H9 (cell line): ENCODE measurements around the gene CDH4. TPM values are rescaled to one million over a fixed set of nuclear protein-coding genes. Genes with fewer than 3 reads are reported as not detected.

Experiments used
- DNase-seq: peaks from one replicate; pipeline ENCODE4 v3.0.0-alpha.2; 2017
- H2AFZ ChIP-seq: one replicate; pipeline ENCODE4 v1.6.1; 2013; ENCODE audit warnings: mild to moderate bottlenecking, low read length, control low read depth, moderate library complexity
- H2AK5ac ChIP-seq: 2 replicates; pipeline ENCODE4 v1.6.1; 2013; ENCODE audit warnings: low read length, control low read depth, mixed read lengths; ENCODE audit not compliant: insufficient read length
- H2BK120ac ChIP-seq: one replicate; pipeline ENCODE4 v1.6.1; 2013; ENCODE audit warnings: low read depth, mild to moderate bottlenecking, low read length, control low read depth, inconsistent platforms; ENCODE audit not compliant: poor library complexity, severe bottlenecking
- H2BK12ac ChIP-seq: 2 replicates; pipeline ENCODE4 v1.6.1; 2013; ENCODE audit warnings: low read length, control low read depth, mixed read lengths, low read depth; ENCODE audit not compliant: insufficient read length
- H2BK15ac ChIP-seq: 2 replicates; pipeline ENCODE4 v1.6.1; 2013; ENCODE audit warnings: low read depth, low read length, control low read depth
- H2BK20ac ChIP-seq: one replicate; pipeline ENCODE4 v1.6.1; 2013; ENCODE audit warnings: low read depth, mild to moderate bottlenecking, low read length, control low read depth, inconsistent platforms; ENCODE audit not compliant: poor library complexity, severe bottlenecking
- H2BK5ac ChIP-seq: 2 replicates; pipeline ENCODE4 v1.6.1; 2013; ENCODE audit warnings: low read length, control low read depth, mixed read lengths; ENCODE audit not compliant: insufficient read length
- H3K14ac ChIP-seq: 2 replicates; pipeline ENCODE4 v1.6.1; 2013; ENCODE audit warnings: low read length, control low read depth; ENCODE audit not compliant: insufficient read depth
- H3K18ac ChIP-seq: 2 replicates; pipeline ENCODE4 v1.6.1; 2013; ENCODE audit warnings: low read depth, mild to moderate bottlenecking, mixed read lengths, low read length, control low read depth; ENCODE audit not compliant: insufficient read length
- H3K23ac ChIP-seq: 2 replicates; pipeline ENCODE4 v1.6.1; 2013; ENCODE audit warnings: low read length, control low read depth, mixed read lengths, low read depth; ENCODE audit not compliant: insufficient read length
- H3K23me2 ChIP-seq: 2 replicates; pipeline ENCODE4 v1.6.1; 2013; ENCODE audit warnings: low read depth, mild to moderate bottlenecking, mixed read lengths, low read length, control low read depth; ENCODE audit not compliant: insufficient read length, poor library complexity, severe bottlenecking
- H3K27ac ChIP-seq: 2 replicates; pipeline ENCODE4 v1.5.1; 2013; ENCODE audit warnings: low read length, control low read depth, mixed read lengths, low read depth; ENCODE audit not compliant: insufficient read length
- H3K27me3 ChIP-seq: 2 replicates; pipeline ENCODE4 v1.6.1; 2013; ENCODE audit warnings: low read length, control low read depth, inconsistent platforms; ENCODE audit not compliant: insufficient read depth
- H3K4ac ChIP-seq: 2 replicates; pipeline ENCODE4 v1.6.1; 2013; ENCODE audit warnings: low read depth, mild to moderate bottlenecking, control low read depth, inconsistent platforms, low read length, moderate library complexity
- H3K4me1 ChIP-seq: 2 replicates; pipeline ENCODE4 v1.6.1; 2013; ENCODE audit warnings: low read length, control low read depth, inconsistent platforms; ENCODE audit not compliant: insufficient read depth
- H3K4me2 ChIP-seq: 2 replicates; pipeline ENCODE4 v1.6.1; 2013; ENCODE audit warnings: low read length, control low read depth, mixed read lengths; ENCODE audit not compliant: insufficient read length, insufficient read depth
- H3K56ac ChIP-seq: 2 replicates; pipeline ENCODE4 v1.6.1; 2013; ENCODE audit warnings: low read depth, mild to moderate bottlenecking, mixed read lengths, low read length, control low read depth; ENCODE audit not compliant: insufficient read length
- H3K79me1 ChIP-seq: 2 replicates; pipeline ENCODE4 v1.6.1; 2013; ENCODE audit warnings: low read depth, mild to moderate bottlenecking, moderate library complexity, low read length, control low read depth, inconsistent platforms; ENCODE audit not compliant: insufficient read depth, poor library complexity, severe bottlenecking
- H3K79me2 ChIP-seq: 2 replicates; pipeline ENCODE4 v1.6.1; 2013; ENCODE audit warnings: low read length, control low read depth, inconsistent platforms; ENCODE audit not compliant: insufficient read depth
- H3K9ac ChIP-seq: 2 replicates; pipeline ENCODE4 v1.6.1; 2013; ENCODE audit warnings: low read length, control low read depth, mixed read lengths; ENCODE audit not compliant: insufficient read length; ENCODE audit errors: extremely low read depth
- H3K9me3 ChIP-seq: one replicate; pipeline ENCODE4 v1.6.1; 2013; ENCODE audit warnings: low read depth, low read length, inconsistent platforms; ENCODE audit not compliant: control insufficient read depth
- H3T11ph ChIP-seq: one replicate; pipeline ENCODE4 v1.6.1; 2013; ENCODE audit warnings: mild to moderate bottlenecking, low read length, control low read depth, inconsistent platforms
- H4K20me1 ChIP-seq: one replicate; pipeline ENCODE4 v1.6.1; 2013; ENCODE audit not compliant: control insufficient read depth, insufficient read length, insufficient read depth
- H4K5ac ChIP-seq: 2 replicates; pipeline ENCODE4 v1.6.1; 2013; ENCODE audit warnings: low read depth, mild to moderate bottlenecking, mixed read lengths, low read length, control low read depth; ENCODE audit not compliant: insufficient read length
- H4K8ac ChIP-seq: replicated peaks from 2 replicates; pipeline ENCODE4 v1.6.1; 2013; ENCODE audit warnings: low read length, control low read depth, mixed read lengths, low read depth; ENCODE audit not compliant: insufficient read length
- H4K91ac ChIP-seq: 2 replicates; pipeline ENCODE4 v1.6.1; 2013; ENCODE audit warnings: low read depth, mild to moderate bottlenecking, moderate library complexity, mixed read lengths, low read length, control low read depth; ENCODE audit not compliant: insufficient read length
- H3K27ac Mint-ChIP-seq, 3 experiments: 2 replicates in 2 of 3; 3 replicates in 1 of 3; pipeline ENCODE4 v1.8.0; 2020 to 2021; ENCODE audit warnings: mixed read lengths in 3 of 3, mild to moderate bottlenecking in 1 of 3, moderate library complexity in 1 of 3
- H3K27me3 Mint-ChIP-seq: 2 replicates; pipeline ENCODE4 v1.8.0; 2021; ENCODE audit warnings: low read depth, mild to moderate bottlenecking, moderate library complexity, mixed read lengths
- H3K36me3 Mint-ChIP-seq, 3 experiments: 2 replicates in 2 of 3; 3 replicates in 1 of 3; pipeline ENCODE4 v1.8.0; 2020 to 2021; ENCODE audit warnings: low read depth in 3 of 3, mixed read lengths in 3 of 3; ENCODE audit not compliant: insufficient read depth in 1 of 3
- H3K4me1 Mint-ChIP-seq, 2 experiments: 2 replicates each; pipeline ENCODE4 v1.8.0; 2020; ENCODE audit warnings: mixed read lengths in 2 of 2
- H3K4me3 Mint-ChIP-seq, 2 experiments: 2 replicates in 1 of 2; 3 replicates in 1 of 2; pipeline ENCODE4 v1.8.0; 2020 to 2021; ENCODE audit warnings: mild to moderate bottlenecking in 2 of 2, mixed read lengths in 2 of 2, moderate library complexity in 1 of 2
- H3K9me3 Mint-ChIP-seq, 2 experiments: 2 replicates in 1 of 2; 3 replicates in 1 of 2; pipeline ENCODE4 v1.8.0; 2020; ENCODE audit warnings: mild to moderate bottlenecking in 2 of 2, mixed read lengths in 2 of 2, moderate library complexity in 1 of 2
- CTCF ChIP-seq: fragments of 200-600 bp; sonication (generic); conservative IDR thresholded peaks from 3 replicates; pipeline ENCODE4 v1.8.0; 2021; ENCODE audit warnings: antibody characterized with exemption, mild to moderate bottlenecking
- WGBS: extraction: QIAGEN DNeasy Blood & Tissue Kit; methylation state at CpG from one replicate; pipeline ENCODE4 v1.1.7; 2013; ENCODE audit warnings: missing lambda C conversion rate, low lambda C conversion rate, mixed read lengths; ENCODE audit not compliant: insufficient read length; ENCODE audit errors: extremely low coverage; 5-methylcytosine and 5-hydroxymethylcytosine counted together
- total RNA-seq: library from RNA; stranded (reverse); gene quantifications from 2 replicates; pipeline ENCODE4 v1.2.1, GENCODE V29; 2021

CDH4 gene
- total RNA-seq, 1 experiment from 2014 or later: 3.0 TPM

- Histone ChIP-seq H3K27me3 (peaks cover 2% of the 10 kb centered on the region; the same call in 1 of the 2 replicates), H3T11ph (no peak overlapping the region), H3K79me1 (no peaks in the 10 kb centered on the region), H2BK5ac (no peak overlapping the region), H3K56ac (no peak overlapping the region), H3K4ac (no peak overlapping the region), H3K27ac (no peak overlapping the region), H2BK12ac (no peak overlapping the region), H3K9ac (no peak overlapping the region), H4K20me1 (no peaks in the 10 kb centered on the region), H2AK5ac (no peak overlapping the region), H3K23me2 (peaks cover 3% of the 10 kb centered on the region), H2BK15ac (no peak overlapping the region), H3K18ac (no peak overlapping the region), H3K4me1 (no peaks in the 10 kb centered on the region), H3K23ac (no peak overlapping the region), H3K4me2 (no peak overlapping the region), H2AFZ (no peak overlapping the region), H4K8ac (no peak overlapping the region), H4K91ac (no peak overlapping the region), H2BK20ac (no peak overlapping the region), H3K9me3 (peaks cover 7% of the 10 kb centered on the region), H3K79me2 (no peaks in the 10 kb centered on the region), H2BK120ac (no peak overlapping the region), H3K14ac (no peak overlapping the region; the same call in 1 of the 2 replicates), H4K5ac (no peak overlapping the region)
- no peak for DNase-seq
- Mint-ChIP-seq H3K4me1 (peaks cover 0 to 3% of the 10 kb centered on the region in 2 experiments; a peak in 1 of 4 replicates), H3K27ac (no peak overlapping the region; a peak in 1 of 7 replicates), H3K36me3 (peaks cover 0 to 6% (median 3%) of the 10 kb centered on the region in 3 experiments; a peak in 4 of 7 replicates), H3K4me3 (no peak overlapping the region), H3K27me3 (peaks cover 48% of the 10 kb centered on the region), H3K9me3 (peaks cover 7 to 9% of the 10 kb centered on the region in 2 experiments)
- TF ChIP-seq CTCF: no peak
- no CpG with 5 or more reads among the region's 11 CpGs for WGBS
These were observed 594.8 kb downstream of the CDH4 start for GRCh38 chr20:61846741-61847419.
